Activated T-cell treated with anti-CD3 and anti-CD28 coated beads for 4 hours (primary cell): ENCODE measurements around the gene TM2D1.
A peak's percentile ranks its signal among the peaks of the same experiment; 100 is the strongest.
"Not testable (repeated sequence)": the region's sequence is repeated elsewhere in the genome, so short reads cannot be mapped to it uniquely, and the experiment has no call there.

ENCODE experiments used
- DNase-seq: peaks from one replicate; pipeline ENCODE4 v3.0.0-alpha.2; 2020

The TM2D1 gene

GRCh38 chr1:61724813-61725694, at the start of gene TM2D1:
TM2D1 (minus strand) TSS chr1:61725141; CDS start chr1:61725120, 21 bp downstream.
- DNase-seq, result peak; percentile 75

GRCh38 chr1:61770131-61770530, 45.2 kb upstream of the TM2D1 start:
- no peak for DNase-seq

GRCh38 chr1:61757950-61758349, 33.0 kb upstream of the TM2D1 start:
- DNase-seq, result no peak

GRCh38 chr1:61756773-61757172, 31.8 kb upstream of the TM2D1 start:
- DNase-seq, result no peak

GRCh38 chr1:61754545-61754944, 29.6 kb upstream of the TM2D1 start:
- no peak for DNase-seq

- DNase-seq, result no peak
Observed at GRCh38 chr1:61753998-61754508, 29.1 kb upstream of the TM2D1 start.

- no peak for DNase-seq
Observed at GRCh38 chr1:61752921-61753389, 28.0 kb upstream of the TM2D1 start.

- no peak for DNase-seq
Observed at GRCh38 chr1:61749574-61749973, 24.6 kb upstream of the TM2D1 start.

- DNase-seq, result no peak
Observed at GRCh38 chr1:61748566-61748965, 23.6 kb upstream of the TM2D1 start.

- DNase-seq, result no peak
Observed at GRCh38 chr1:61746813-61747212, 21.9 kb upstream of the TM2D1 start.

GRCh38 chr1:61743716-61744580, 19.0 kb upstream of the TM2D1 start:
- no peak for DNase-seq

GRCh38 chr1:61743431-61743705, 18.4 kb upstream of the TM2D1 start:
- no peak for DNase-seq

GRCh38 chr1:61742620-61743430, 17.9 kb upstream of the TM2D1 start:
- DNase-seq, result no peak

GRCh38 chr1:61741711-61742619, 17.0 kb upstream of the TM2D1 start, which contains the start of gene PATJ:
PATJ (plus strand) TSS chr1:61742480; CDS start chr1:61762893, 20,413 bp downstream.
- DNase-seq, result peak; percentile 56

- DNase-seq, result no peak
Observed at GRCh38 chr1:61740751-61741700, 16.1 kb upstream of the TM2D1 start.

- no peak for DNase-seq
Observed at GRCh38 chr1:61732726-61733125, 7.8 kb upstream of the TM2D1 start.

GRCh38 chr1:61730679-61731078, 5.7 kb upstream of the TM2D1 start:
- DNase-seq, result not testable (repeated sequence)

GRCh38 chr1:61727544-61727943, 2.6 kb upstream of the TM2D1 start:
- DNase-seq, result no peak

- DNase-seq, result no peak
Observed at GRCh38 chr1:61724506-61724812, 482 bp downstream of the TM2D1 start.

- DNase-seq, result not testable (repeated sequence)
Observed at GRCh38 chr1:61718996-61719663, 5.8 kb downstream of the TM2D1 start.
